HFF-Myc (cell line): ENCODE data around the gene ERFE.
"Not testable (repeated sequence)": the region's sequence is repeated elsewhere in the genome, so short reads cannot be mapped to it uniquely, and the experiment has no call there.

Experiments
- DNase-seq: peaks from one replicate; pipeline ENCODE4 v3.0.0-alpha.2; 2011; ENCODE audit warnings: low read depth; ENCODE audit errors: extremely low read depth
- H3K4me3 ChIP-seq: replicated peaks from 2 replicates; pipeline ENCODE4 v1.5.1; 2011; ENCODE audit warnings: low read depth, mild to moderate bottlenecking, control low read depth, low read length
- TF ChIP-seq, protein P1 (sequence below): IDR thresholded peaks from 2 replicates; pipeline ENCODE4 v1.5.1; 2012; ENCODE audit warnings: mild to moderate bottlenecking, low read depth, low read length, control low read depth; ENCODE audit errors: missing control alignments

ERFE gene, protein sequence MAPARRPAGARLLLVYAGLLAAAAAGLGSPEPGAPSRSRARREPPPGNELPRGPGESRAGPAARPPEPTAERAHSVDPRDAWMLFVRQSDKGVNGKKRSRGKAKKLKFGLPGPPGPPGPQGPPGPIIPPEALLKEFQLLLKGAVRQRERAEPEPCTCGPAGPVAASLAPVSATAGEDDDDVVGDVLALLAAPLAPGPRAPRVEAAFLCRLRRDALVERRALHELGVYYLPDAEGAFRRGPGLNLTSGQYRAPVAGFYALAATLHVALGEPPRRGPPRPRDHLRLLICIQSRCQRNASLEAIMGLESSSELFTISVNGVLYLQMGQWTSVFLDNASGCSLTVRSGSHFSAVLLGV

DNA sequence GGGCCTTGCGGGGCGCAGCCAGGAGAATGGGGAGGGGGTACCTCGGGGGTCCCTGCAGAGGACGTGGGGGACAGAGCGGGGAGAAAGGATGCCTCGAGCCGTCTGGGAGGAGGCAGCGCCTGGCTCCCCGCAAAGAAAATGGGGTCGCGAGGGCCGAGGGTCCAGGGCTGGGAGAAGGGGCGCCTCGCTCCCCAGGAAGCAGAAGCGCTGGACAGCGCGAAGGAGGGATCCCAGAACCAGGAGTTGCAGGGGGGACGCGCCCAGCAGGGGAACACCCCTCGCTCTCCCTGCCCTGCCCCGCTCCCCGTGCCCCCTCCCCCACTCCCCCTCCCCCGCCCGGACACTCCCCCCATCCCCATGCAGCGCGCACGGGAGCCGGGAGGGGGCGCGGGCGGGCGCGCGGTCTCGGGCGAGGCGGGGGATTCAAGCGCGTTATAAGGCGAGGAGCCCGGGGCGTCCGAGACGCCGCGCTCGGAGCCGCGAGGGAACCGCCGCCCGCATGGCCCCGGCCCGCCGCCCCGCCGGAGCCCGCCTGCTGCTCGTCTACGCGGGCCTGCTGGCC, at the start of gene ERFE:
Gene ERFE, plus strand, starts transcription at position 462 of the 562 bp plus-strand sequence. Its CDS starts 38 bp downstream, at position 500.
- peak within 1 kb of the TSS; percentile 35 for H3K4me3 ChIP-seq
- TF ChIP-seq, protein P1, sequence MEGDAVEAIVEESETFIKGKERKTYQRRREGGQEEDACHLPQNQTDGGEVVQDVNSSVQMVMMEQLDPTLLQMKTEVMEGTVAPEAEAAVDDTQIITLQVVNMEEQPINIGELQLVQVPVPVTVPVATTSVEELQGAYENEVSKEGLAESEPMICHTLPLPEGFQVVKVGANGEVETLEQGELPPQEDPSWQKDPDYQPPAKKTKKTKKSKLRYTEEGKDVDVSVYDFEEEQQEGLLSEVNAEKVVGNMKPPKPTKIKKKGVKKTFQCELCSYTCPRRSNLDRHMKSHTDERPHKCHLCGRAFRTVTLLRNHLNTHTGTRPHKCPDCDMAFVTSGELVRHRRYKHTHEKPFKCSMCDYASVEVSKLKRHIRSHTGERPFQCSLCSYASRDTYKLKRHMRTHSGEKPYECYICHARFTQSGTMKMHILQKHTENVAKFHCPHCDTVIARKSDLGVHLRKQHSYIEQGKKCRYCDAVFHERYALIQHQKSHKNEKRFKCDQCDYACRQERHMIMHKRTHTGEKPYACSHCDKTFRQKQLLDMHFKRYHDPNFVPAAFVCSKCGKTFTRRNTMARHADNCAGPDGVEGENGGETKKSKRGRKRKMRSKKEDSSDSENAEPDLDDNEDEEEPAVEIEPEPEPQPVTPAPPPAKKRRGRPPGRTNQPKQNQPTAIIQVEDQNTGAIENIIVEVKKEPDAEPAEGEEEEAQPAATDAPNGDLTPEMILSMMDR: peak; percentile 21
- DNase-seq: no peak

DNA sequence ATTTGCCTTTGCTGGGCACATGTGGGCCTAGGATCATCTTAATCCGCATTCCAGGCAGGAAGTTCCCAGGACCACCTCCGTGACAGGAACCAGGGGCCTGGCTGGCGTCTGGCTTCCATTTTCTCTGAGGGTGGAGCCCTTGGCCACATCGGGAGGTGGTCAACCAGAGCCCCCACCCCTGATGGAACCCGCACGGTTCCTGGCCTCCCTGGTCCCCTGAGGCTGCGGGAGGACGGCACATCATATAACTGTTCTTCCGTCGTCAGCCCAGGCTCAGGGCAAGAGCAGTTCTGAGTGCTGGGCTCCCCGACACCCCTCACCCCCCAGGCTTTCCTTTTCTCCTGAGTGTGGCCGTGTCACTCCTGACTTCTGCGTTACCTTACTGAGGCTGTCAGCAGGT, 45.2 kb upstream of the ERFE start:
- no peak overlapping the region for H3K4me3 ChIP-seq
- DNase-seq: no peak
- TF ChIP-seq, protein P1: no peak

DNA sequence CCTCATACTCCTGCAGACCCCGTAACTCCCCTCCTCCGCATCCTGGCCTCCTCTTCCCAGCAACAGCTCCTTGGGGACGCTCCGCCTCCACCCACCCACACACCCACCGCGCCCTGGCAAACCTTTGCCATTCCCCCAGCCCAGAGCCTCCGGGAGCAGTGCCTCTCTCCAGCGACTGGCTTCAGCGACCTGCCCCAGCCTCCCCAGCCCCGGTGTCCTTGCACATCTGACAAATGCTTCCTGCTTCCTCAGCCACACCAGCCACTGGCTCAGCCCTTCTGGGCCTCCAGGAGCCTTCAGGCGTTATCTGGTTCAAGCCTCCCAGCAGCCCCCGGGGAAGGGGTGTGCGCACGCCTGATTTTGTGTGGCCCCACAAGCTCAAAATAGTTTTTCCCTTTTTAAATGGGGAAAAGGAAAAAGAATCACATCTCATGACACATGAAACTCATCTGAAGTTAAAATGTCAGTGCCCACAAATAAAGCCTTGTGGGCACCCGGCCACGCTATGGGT, 44.4 kb upstream of the ERFE start:
- DNase-seq: no peak
- TF ChIP-seq, protein P1: no peak
- H3K4me3 ChIP-seq: no peak overlapping the region

DNA sequence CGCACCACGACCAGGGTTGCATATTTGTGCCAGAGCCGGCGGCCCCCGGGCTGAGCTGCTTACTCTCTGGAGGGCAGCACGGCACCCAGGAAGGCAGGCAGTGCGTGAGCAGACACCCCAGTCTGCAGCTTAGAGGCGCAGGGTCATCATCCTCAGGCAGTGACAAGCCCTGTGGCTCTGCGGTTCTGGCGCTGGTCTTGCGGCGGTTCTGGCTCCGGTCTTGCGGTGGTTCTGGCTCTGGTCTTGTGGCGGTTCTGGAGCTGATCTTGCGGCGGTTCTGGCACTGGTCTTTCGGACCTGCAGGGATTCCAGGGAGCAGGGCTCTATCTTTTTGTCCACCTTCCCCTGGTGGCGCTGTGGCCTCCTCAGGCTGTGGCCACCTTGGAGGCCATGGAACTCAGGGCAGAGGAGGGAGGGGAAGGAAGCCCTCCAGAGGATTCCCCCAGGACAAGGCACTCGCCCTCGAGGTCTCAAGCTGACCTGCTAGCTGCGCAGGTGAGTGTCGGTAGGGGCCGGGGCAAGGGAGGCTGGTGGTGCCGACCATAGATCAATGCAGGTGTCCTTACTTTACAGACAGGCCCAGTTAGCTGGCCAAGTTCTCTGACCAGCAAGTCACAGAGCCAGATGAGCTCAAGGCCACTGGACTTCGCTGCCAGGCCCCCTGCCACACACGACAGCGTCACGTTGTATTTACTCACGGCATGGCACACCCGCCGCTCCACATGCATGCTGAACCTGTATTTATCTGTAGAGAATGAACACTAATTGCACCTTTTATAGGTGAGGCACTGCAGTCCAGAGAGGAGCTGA, 43.7 kb upstream of the ERFE start:
- no peak overlapping the region for H3K4me3 ChIP-seq
- TF ChIP-seq, protein P1: no peak
- DNase-seq: no peak

DNA sequence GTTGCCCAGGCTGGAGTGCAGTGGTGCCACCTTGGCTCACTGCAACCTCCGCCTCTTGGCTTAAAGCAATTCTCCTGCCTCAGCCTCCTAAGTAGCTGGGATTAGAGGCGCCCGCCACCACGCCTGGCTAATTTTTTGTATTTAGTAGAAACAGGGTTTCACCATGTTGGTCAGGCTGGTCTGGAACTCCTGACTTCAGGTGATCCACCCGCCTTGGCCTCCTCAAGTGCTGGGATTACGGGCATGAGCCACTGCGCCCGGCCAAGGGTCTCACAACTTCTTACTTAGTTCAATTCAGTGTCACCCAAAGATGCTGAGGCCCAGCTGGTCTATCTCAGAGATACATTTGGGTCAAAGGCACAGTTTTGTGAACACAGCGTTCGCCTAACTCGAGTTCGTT, 43.1 kb upstream of the ERFE start:
- DNase-seq, H3K4me3 ChIP-seq: not testable (repeated sequence)

DNA sequence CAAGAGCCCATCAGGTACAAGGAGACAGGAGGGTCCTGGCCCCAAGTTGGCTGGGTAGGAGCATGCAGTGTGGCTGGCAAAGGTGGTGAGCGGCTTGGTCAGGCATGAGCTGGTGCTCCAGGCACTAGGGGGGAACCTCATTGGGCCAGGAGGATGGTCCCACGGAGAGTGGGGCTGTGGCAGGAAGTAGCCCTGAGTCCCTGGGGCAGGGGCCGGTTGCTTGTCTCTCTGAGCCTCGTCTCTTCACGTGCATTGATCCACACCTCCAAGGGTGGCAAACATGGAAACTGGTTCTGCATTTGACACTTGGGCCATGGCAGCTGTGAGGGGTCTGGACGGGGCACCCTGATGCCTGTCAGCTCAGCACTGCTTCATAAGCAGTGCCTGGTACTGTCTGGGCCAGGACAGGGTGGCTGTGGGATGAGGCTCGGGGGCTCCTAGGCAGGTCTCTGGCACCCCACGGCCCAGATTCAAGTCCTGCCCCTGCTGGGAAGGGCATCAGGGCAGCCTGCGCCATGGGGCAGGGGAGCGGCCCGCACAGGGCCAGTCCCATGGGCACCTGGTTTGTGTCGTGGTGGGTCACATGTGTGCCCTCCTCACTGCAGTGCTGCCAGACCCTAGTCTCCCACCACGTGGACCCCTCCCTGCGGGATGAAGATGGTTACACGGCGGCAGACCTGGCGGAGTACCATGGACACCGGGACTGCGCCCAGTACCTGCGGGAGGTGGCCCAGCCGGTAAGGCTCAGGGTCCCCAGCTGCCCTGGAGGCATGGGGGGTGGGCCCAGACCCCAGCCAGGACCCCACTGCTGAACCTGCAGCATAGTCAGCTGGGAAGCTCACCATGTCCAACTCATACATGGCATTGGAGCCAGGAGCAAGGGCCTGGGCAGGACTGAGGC, 42.2 kb upstream of the ERFE start:
- no peak overlapping the region for H3K4me3 ChIP-seq
- no peak for DNase-seq
- TF ChIP-seq, protein P1: no peak
